ENCODE measurements around the gene PLCD3. TPM values are rescaled to one million over a fixed set of nuclear protein-coding genes. Genes with fewer than 3 reads are reported as not detected.

The PLCD3 gene
- total and polyA plus RNA-seq, 2 of the 8 experiments (the other 6 are each of a cell fraction or from before 2014, with no cell fraction given) = 26.5 to 48.1 TPM

DNA sequence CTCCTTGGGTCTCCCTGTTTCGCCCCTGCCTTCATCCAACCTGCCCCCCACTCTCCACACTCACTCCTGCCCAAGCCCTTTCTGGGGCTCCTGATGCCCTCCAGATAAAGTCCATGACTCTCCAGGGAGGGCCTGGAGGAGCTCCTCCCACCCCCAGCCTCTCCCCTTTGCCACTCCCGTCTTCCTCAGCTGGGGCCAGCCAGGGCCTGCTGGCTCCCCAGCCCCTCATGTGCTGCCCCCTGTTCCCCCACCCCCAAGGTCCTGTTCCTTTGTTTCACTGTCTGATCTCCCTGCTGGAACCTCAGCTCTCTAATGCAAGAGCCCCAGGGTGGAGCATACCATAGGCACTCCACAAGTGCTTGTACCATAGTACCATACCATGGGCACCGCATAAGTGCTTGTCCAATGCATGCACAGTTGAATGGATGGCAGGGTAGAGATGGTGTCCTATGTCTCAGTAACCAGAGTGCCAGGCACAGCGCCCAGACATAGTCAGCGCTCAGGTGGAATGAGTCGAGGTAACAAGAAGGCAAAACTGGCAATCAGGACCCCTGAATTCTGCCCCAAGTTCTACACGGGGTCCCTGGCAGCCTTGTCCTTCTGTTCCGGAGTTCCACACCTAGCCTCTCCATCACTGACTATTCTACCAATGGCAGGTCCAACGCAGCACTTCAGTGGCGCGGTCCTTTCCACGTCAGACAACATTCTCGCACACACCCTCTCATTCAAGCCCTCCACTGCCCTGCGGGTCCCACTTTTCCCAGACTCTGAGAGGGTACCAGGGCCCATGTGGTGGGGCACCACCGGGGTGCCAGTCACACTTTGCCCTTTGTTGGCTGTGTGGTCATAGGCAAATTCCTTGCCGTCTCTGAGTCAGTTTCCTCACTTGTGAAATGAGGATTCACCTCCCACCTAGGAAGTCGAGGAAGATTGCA, 1.4 kb downstream of the PLCD3 start (continued):
- TF ChIP-seq, protein P1, sequence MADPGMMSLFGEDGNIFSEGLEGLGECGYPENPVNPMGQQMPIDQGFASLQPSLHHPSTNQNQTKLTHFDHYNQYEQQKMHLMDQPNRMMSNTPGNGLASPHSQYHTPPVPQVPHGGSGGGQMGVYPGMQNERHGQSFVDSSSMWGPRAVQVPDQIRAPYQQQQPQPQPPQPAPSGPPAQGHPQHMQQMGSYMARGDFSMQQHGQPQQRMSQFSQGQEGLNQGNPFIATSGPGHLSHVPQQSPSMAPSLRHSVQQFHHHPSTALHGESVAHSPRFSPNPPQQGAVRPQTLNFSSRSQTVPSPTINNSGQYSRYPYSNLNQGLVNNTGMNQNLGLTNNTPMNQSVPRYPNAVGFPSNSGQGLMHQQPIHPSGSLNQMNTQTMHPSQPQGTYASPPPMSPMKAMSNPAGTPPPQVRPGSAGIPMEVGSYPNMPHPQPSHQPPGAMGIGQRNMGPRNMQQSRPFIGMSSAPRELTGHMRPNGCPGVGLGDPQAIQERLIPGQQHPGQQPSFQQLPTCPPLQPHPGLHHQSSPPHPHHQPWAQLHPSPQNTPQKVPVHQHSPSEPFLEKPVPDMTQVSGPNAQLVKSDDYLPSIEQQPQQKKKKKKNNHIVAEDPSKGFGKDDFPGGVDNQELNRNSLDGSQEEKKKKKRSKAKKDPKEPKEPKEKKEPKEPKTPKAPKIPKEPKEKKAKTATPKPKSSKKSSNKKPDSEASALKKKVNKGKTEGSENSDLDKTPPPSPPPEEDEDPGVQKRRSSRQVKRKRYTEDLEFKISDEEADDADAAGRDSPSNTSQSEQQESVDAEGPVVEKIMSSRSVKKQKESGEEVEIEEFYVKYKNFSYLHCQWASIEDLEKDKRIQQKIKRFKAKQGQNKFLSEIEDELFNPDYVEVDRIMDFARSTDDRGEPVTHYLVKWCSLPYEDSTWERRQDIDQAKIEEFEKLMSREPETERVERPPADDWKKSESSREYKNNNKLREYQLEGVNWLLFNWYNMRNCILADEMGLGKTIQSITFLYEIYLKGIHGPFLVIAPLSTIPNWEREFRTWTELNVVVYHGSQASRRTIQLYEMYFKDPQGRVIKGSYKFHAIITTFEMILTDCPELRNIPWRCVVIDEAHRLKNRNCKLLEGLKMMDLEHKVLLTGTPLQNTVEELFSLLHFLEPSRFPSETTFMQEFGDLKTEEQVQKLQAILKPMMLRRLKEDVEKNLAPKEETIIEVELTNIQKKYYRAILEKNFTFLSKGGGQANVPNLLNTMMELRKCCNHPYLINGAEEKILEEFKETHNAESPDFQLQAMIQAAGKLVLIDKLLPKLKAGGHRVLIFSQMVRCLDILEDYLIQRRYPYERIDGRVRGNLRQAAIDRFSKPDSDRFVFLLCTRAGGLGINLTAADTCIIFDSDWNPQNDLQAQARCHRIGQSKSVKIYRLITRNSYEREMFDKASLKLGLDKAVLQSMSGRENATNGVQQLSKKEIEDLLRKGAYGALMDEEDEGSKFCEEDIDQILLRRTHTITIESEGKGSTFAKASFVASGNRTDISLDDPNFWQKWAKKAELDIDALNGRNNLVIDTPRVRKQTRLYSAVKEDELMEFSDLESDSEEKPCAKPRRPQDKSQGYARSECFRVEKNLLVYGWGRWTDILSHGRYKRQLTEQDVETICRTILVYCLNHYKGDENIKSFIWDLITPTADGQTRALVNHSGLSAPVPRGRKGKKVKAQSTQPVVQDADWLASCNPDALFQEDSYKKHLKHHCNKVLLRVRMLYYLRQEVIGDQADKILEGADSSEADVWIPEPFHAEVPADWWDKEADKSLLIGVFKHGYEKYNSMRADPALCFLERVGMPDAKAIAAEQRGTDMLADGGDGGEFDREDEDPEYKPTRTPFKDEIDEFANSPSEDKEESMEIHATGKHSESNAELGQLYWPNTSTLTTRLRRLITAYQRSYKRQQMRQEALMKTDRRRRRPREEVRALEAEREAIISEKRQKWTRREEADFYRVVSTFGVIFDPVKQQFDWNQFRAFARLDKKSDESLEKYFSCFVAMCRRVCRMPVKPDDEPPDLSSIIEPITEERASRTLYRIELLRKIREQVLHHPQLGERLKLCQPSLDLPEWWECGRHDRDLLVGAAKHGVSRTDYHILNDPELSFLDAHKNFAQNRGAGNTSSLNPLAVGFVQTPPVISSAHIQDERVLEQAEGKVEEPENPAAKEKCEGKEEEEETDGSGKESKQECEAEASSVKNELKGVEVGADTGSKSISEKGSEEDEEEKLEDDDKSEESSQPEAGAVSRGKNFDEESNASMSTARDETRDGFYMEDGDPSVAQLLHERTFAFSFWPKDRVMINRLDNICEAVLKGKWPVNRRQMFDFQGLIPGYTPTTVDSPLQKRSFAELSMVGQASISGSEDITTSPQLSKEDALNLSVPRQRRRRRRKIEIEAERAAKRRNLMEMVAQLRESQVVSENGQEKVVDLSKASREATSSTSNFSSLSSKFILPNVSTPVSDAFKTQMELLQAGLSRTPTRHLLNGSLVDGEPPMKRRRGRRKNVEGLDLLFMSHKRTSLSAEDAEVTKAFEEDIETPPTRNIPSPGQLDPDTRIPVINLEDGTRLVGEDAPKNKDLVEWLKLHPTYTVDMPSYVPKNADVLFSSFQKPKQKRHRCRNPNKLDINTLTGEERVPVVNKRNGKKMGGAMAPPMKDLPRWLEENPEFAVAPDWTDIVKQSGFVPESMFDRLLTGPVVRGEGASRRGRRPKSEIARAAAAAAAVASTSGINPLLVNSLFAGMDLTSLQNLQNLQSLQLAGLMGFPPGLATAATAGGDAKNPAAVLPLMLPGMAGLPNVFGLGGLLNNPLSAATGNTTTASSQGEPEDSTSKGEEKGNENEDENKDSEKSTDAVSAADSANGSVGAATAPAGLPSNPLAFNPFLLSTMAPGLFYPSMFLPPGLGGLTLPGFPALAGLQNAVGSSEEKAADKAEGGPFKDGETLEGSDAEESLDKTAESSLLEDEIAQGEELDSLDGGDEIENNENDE (IDR thresholded peaks at IDR 0.05; ENCODE audit: insufficient replicate concordance, low read length) = no peak
- TF ChIP-seq, protein P2, sequence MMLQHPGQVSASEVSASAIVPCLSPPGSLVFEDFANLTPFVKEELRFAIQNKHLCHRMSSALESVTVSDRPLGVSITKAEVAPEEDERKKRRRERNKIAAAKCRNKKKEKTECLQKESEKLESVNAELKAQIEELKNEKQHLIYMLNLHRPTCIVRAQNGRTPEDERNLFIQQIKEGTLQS (IDR thresholded peaks at IDR 0.05; ENCODE audit: insufficient read depth, low read depth, low read length) = no peak
